Measurements from ENCODE around the gene ADAM15.

GRCh38 chr1:155072531-155073289, 21.6 kb downstream of the ADAM15 start:
- TF ChIP-seq CTCF (IDR thresholded peaks at IDR 0.05) (no peak), POLR2A (IDR thresholded peaks at IDR 0.05) (no peak)

Data from lower leg skin (tissue), 3 donors.